Mucosa of descending colon (tissue), 3 donors: ENCODE measurements around the gene ISYNA1. TPM values are rescaled to one million over a fixed set of nuclear protein-coding genes. Genes with fewer than 3 reads are reported as not detected.

ENCODE experiments used
- ATAC-seq: fragments of 200-7000 bp; cut with Tn5 transposase; one replicate; pipeline ENCODE4 v1.9.1; 2020; ENCODE audit warnings: mild to moderate bottlenecking, moderate library complexity
- DNase-seq, 3 donors: peaks; one replicate each; pipeline ENCODE4 v3.0.0-alpha.2; 2020
- H3K36me3 ChIP-seq: fragments of 200-600 bp; one replicate; pipeline ENCODE4 v1.8.0; 2021; ENCODE audit warnings: low read depth, mild to moderate bottlenecking
- H3K4me1 ChIP-seq: fragments of 200-600 bp; one replicate; pipeline ENCODE4 v1.8.0; 2021; ENCODE audit warnings: low read depth, mild to moderate bottlenecking
- H3K4me3 ChIP-seq: fragments of 200-600 bp; one replicate; pipeline ENCODE4 v1.8.0; 2021; ENCODE audit warnings: mild to moderate bottlenecking
- H3K9me3 ChIP-seq: fragments of 200-600 bp; one replicate; pipeline ENCODE4 v1.8.0; 2021; ENCODE audit warnings: mild to moderate bottlenecking
- intact Hi-C, 2 donors: fragments of 100-400 bp; cut with DNase I in 1 of 2; cut with micrococcal nuclease in 1 of 2; formaldehyde crosslinking; loops; one replicate each; pipeline versions ENCODE4 v1.11.0 to v1.11.1; 2022; cut with DNase I, micrococcal nuclease
- total RNA-seq, 3 donors: library from RNA; stranded (reverse); fragmentation: NEBNext Ultra II Directional in 2 of 3; extraction: Animal tissue kit (Norgen Biotek cat#: 25700) in 2 of 3; gene quantifications; one replicate each; pipeline versions ENCODE4 v1.2.1 to v1.2.4, GENCODE V29; 2021 to 2023
- TF ChIP-seq, protein P1 (sequence below): fragments of 200-600 bp; IDR thresholded peaks from one replicate; pipeline ENCODE4 v1.8.0; 2022; ENCODE audit warnings: antibody characterized with exemption, mild to moderate bottlenecking
- donor health status: DM: no; HTN: no; CAD: no; lungs with moderate emphysema.
- donor health status: DM: no; HTN: no; CAD: no.
- donor health status: DM: no; HTN: yes; CAD: no.

ISYNA1 gene
- total RNA-seq, 3 donors from 2014 or later, result 10.2 to 20.0 (median 13.2) TPM

DNA sequence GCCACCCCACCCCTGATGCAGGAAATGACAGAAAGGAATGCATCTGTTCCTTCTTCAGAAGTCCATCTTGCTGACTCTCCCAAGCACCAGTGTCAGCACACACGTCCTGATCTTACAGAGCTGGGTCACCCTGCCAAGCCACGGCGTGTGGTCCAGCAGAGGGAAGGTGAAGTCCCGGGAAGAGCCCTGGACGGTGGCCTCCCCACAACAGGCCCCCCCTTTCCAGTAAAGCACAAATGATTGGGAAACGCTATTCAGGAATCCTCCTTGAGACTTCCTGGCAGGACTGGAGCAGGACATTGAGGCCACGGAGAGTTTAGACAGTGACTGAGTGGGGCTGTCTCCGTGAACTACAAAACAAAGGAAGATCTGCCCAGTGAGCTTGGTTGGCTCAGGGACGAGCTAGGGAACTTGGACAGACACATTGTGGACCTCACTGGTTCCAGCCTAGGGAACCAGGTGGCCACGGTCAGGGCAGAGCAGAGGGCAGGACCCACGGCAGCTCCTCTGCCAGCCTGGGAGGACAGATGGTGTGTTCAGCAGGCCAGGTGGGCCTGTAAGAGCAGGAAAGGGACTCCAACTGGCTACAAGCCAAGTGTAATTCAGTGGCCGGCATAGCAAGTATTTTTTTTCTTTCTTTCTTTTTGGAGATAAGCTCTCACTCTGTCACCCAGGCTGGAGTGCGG is 42.2 kb upstream of the ISYNA1 start:
- TF ChIP-seq, protein P1, sequence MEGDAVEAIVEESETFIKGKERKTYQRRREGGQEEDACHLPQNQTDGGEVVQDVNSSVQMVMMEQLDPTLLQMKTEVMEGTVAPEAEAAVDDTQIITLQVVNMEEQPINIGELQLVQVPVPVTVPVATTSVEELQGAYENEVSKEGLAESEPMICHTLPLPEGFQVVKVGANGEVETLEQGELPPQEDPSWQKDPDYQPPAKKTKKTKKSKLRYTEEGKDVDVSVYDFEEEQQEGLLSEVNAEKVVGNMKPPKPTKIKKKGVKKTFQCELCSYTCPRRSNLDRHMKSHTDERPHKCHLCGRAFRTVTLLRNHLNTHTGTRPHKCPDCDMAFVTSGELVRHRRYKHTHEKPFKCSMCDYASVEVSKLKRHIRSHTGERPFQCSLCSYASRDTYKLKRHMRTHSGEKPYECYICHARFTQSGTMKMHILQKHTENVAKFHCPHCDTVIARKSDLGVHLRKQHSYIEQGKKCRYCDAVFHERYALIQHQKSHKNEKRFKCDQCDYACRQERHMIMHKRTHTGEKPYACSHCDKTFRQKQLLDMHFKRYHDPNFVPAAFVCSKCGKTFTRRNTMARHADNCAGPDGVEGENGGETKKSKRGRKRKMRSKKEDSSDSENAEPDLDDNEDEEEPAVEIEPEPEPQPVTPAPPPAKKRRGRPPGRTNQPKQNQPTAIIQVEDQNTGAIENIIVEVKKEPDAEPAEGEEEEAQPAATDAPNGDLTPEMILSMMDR, result no peak
- intact Hi-C loops, result no loop called here
- DNase-seq (peak in 2 of 3 donors; percentile 51 to 53), ATAC-seq (peak; percentile 37)
- Histone ChIP-seq H3K9me3 (no peaks in the 10 kb centered on the region), H3K36me3 (no peaks in the 10 kb centered on the region), H3K4me3 (no peak overlapping the region), H3K4me1 (peaks cover 56% of the 10 kb centered on the region)

DNA sequence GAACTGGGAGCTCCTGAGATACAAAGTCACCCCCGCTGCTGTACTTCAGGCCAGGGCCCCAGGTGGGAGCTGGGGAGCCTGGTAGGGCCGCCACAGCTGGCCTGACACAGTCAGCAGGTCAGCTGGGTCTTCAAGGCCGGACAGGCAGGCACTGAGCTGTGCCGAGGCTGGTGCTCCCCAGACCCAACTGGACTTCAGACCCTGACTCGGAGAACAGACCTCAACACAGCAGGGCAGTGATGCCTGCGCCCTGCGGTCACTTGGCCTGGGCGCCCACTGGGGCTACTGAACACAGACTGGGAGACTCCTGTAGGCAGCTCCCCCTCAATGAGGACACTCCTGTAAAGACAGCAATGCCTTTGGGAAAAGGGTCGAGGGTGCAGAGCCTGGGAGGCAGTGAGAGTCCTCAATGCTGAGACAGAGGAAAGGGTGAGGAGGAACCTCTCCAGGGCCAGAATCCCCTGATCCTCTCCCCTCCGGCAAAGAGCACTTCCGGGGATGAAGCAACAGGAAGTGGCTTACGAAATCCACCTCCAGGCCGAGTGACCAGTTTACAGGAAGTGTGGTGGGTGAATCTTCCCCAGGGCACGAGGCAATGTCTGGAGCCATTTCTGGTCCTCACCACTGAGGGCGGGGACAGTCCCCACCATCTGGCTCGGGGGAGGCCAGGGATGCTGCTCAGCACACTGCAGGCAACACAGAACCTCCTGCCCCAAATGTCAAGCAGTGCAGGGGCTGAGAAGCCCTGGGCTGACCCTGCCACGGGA is 40.8 kb upstream of the ISYNA1 start:
- no peaks in the 10 kb centered on the region for H3K36me3 ChIP-seq
- DNase-seq, result peak; percentile 58 to 84 (median 66)
- H3K9me3 ChIP-seq, result no peaks in the 10 kb centered on the region
- peaks cover 63% of the 10 kb centered on the region for H3K4me1 ChIP-seq
- TF ChIP-seq, protein P1, result no peak
- ATAC-seq, result peak; percentile 60
- intact Hi-C loops, result no loop called here
- no peak overlapping the region for H3K4me3 ChIP-seq

DNA sequence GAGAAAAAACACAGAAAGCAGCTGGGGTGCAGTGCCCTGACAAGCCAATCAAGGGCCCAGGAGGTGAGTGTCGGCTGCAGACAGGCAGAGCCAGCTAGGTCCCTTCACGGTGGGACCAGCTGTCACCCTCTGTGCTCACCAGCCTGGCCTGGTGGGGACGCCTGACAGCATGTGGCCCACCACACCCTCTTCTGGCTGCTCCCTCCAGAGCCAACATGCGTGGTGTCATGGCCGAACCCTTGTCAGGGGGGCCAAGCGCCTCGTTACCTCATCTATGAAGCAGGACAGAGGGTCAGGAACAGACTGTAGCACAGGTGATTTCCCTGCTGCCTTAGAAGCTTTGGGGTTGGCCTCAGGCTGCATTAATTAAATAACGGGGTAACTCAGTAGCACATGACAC is 40.0 kb upstream of the ISYNA1 start:
- Histone ChIP-seq H3K9me3 (no peaks in the 10 kb centered on the region), H3K36me3 (no peaks in the 10 kb centered on the region), H3K4me3 (no peak overlapping the region), H3K4me1 (peaks cover 64% of the 10 kb centered on the region)
- intact Hi-C loops, result no loop called here
- ATAC-seq (no peak), DNase-seq (no peak)
- TF ChIP-seq, protein P1, result no peak

DNA sequence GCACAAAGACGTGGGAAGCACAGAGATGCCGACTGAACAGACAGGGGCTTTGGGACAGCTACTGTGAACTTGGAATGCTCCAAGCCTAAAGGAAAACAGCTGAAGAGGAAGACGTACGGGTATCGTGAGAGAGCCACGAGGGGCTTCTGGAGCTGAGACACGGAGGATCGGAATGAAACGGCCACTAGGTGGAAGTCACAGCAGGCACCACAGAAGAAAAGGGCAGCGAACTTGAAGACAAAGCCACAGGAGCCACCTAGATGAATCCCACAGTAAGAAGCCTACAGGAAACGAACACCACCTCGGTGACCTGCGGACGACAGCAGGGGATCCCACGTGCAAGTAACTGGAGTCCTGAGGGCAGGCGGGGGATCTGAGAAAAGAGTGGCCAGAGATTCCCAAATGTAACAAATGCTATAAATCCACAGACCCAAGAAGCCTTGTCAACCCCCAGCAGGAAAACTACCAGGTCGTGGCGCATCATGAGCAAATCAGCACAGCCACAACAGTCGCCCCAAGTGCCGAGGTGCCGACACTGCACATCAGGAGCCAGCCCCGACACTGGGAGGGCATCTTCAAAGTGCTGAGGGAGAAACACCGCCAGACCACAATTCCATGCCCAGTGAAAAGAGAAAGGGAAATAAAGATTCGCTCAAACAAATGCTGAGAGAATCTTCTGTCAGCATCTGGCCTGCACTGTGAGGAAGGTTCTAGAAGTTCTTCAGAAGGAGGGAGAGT is 39.3 kb upstream of the ISYNA1 start:
- no peaks in the 10 kb centered on the region for H3K36me3 ChIP-seq
- H3K9me3 ChIP-seq, result no peaks in the 10 kb centered on the region
- TF ChIP-seq, protein P1, result no peak
- intact Hi-C loops, result no loop called here
- peaks cover 64% of the 10 kb centered on the region for H3K4me1 ChIP-seq
- no peak overlapping the region for H3K4me3 ChIP-seq
- peak in 1 of 3 donors; percentile 39 for DNase-seq
- ATAC-seq, result no peak

DNA sequence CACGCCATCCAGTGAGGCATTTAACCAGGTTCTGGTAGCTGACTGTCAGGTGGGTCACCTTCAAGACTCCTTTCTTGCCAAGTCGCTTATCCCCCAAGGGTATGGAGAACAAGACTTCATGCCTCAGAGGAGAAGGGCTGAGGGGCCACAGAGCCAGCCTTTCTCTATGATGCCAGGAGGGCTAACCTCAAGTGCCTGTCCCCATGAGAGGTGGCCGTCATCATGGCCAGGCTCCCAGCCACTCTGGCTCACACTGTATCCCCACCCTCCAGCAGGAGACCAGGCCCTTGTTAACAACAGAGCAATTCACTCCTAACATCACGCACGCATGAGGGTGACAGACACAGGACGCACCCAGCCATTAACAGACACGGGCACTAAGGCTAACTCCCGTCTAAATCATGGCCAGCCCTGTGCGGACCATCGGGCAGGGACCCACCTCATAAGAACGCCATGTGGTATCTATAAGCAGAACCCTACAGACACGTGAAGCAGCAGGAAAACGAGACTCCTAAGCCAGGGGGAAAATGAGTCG is 38.6 kb upstream of the ISYNA1 start:
- Histone ChIP-seq H3K9me3 (no peaks in the 10 kb centered on the region), H3K4me3 (no peak overlapping the region), H3K36me3 (no peaks in the 10 kb centered on the region), H3K4me1 (peaks cover 64% of the 10 kb centered on the region)
- TF ChIP-seq, protein P1, result no peak
- ATAC-seq (no peak), DNase-seq (no peak)
- intact Hi-C loops, result no loop called here
